Activated T-cell treated with anti-CD3 and anti-CD28 coated beads, Interleukin-2, amount 50 U/mL, for 24 hours (primary cell): Measurements from ENCODE around the gene POU2AF2.
"Not testable (repeated sequence)": the region's sequence is repeated elsewhere in the genome, so short reads cannot be mapped to it uniquely, and the experiment has no call there.

ENCODE experiments used
- DNase-seq: peaks from one replicate; pipeline ENCODE4 v3.0.0-alpha.2; 2020
- H3K27ac Mint-ChIP-seq: 2 replicates; pipeline ENCODE4 v1.8.0; 2020; ENCODE audit warnings: mild to moderate bottlenecking, mixed read lengths
- H3K27me3 Mint-ChIP-seq: 2 replicates; pipeline ENCODE4 v1.8.0; 2020; ENCODE audit warnings: mixed read lengths
- H3K36me3 Mint-ChIP-seq: 2 replicates; pipeline ENCODE4 v1.8.0; 2020; ENCODE audit warnings: low read depth, mixed read lengths
- H3K4me1 Mint-ChIP-seq: 2 replicates; pipeline ENCODE4 v1.8.0; 2020; ENCODE audit warnings: low read depth, mixed read lengths
- H3K4me3 Mint-ChIP-seq: 2 replicates; pipeline ENCODE4 v1.8.0; 2020; ENCODE audit warnings: mild to moderate bottlenecking, moderate library complexity, mixed read lengths
- H3K9me3 Mint-ChIP-seq: 2 replicates; pipeline ENCODE4 v1.8.0; 2020; ENCODE audit warnings: mixed read lengths

POU2AF2 gene

DNA sequence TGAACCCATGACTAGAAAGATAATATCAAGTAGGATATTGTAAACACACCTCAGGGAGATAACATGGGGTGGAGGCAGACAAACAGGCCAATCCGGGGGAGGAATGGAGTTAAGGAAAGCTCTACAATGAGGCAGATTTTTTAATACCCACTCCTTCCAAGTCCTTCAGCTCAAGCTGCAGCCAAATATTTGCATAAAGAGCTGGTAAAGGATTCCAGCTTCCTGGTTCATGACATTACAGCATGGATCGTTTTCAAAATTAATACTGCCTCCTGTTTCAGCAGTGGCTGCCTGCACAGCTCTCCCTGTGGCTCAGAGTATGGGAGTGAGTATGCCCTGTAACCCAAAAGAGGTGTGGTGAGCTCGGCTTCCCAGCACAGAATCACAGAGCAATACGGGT, 57.9 kb downstream of the POU2AF2 start:
- Mint-ChIP-seq H3K9me3 (no peaks in the 10 kb centered on the region), H3K27me3 (peaks cover 67% of the 10 kb centered on the region), H3K36me3 (no peaks in the 10 kb centered on the region), H3K4me1 (peaks cover under 1% of the 10 kb centered on the region), H3K27ac (no peak overlapping the region), H3K4me3 (no peak overlapping the region)
- DNase-seq = no peak

DNA sequence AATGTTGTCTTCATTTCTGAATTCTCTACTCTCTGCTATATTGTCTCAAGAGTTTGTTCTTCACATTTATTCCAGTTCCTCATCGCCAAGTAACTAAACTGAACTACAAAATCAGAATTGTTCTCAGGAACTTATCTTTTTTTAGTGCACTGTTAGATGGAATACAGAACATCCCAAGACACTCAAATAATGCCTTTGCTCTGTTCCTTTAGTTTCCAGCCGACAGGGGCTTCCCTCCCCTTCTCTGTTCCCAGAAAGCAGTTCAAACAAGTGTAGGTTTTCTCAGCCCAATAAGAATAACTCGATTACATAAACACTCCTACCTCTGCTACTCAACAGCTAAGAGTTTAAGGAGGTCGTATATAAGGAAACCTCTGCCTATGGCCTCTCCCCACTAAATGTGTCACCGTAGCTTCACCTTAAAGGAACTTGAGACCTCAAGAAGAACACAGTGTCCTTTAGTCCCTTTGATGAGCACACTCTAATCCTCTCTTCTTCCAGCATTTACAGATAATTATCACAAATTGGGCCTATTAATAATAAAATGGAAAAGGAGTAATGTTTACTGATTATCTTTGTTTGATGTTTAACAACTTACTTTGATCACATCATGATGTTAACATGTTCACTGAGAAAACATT, 59.8 kb downstream of the POU2AF2 start:
- H3K27ac Mint-ChIP-seq = no peak overlapping the region
- no peak for DNase-seq
- H3K9me3 Mint-ChIP-seq = no peaks in the 10 kb centered on the region
- H3K36me3 Mint-ChIP-seq = no peaks in the 10 kb centered on the region
- no peak overlapping the region for H3K4me3 Mint-ChIP-seq
- no peaks in the 10 kb centered on the region for H3K4me1 Mint-ChIP-seq
- peaks cover 62% of the 10 kb centered on the region for H3K27me3 Mint-ChIP-seq

DNA sequence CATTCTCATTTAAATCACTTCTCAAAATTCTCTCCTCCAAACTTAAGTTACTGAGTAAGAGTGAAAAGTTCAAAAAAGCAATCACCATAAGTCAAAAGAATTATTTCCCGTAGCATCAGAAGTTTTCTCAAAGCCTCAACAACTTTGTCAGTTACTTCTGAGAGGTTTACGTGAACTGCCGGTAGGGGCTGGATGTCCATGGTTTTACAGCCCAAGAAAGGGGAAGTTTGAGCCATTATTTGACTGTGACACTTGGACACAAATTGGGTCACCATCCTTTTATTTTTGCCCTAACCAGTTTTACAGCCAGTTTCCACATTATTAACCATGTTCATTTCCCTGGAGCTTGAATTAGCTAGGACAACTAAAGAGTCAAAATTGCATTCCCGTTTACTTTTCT, 60.4 kb downstream of the POU2AF2 start:
- Mint-ChIP-seq H3K9me3 (no peaks in the 10 kb centered on the region), H3K4me3 (no peak overlapping the region), H3K27ac (no peak overlapping the region), H3K4me1 (no peaks in the 10 kb centered on the region), H3K27me3 (peaks cover 62% of the 10 kb centered on the region), H3K36me3 (no peaks in the 10 kb centered on the region)
- DNase-seq = no peak

DNA sequence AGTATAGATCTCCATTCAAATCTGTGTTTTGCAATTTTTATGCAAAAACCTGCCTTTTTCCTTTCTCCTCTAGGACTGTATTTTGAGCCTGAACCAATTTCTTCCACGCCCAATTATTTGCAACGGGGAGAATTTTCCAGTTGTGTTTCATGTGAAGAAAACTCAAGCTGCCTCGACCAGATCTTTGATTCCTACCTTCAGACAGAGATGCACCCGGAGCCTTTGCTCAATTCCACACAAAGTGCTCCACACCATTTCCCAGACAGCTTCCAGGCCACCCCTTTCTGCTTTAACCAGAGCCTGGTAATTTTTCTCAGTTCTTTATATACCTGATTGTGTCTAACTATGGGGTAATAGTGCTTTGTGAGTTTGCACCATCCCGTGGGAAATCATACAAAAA, 60.8 kb downstream of the POU2AF2 start:
- H3K4me1 Mint-ChIP-seq = no peaks in the 10 kb centered on the region
- no peak overlapping the region for H3K4me3 Mint-ChIP-seq
- no peaks in the 10 kb centered on the region for H3K36me3 Mint-ChIP-seq
- no peaks in the 10 kb centered on the region for H3K9me3 Mint-ChIP-seq
- no peak for DNase-seq
- H3K27ac Mint-ChIP-seq = no peak overlapping the region
- H3K27me3 Mint-ChIP-seq = peaks cover 57% of the 10 kb centered on the region

DNA sequence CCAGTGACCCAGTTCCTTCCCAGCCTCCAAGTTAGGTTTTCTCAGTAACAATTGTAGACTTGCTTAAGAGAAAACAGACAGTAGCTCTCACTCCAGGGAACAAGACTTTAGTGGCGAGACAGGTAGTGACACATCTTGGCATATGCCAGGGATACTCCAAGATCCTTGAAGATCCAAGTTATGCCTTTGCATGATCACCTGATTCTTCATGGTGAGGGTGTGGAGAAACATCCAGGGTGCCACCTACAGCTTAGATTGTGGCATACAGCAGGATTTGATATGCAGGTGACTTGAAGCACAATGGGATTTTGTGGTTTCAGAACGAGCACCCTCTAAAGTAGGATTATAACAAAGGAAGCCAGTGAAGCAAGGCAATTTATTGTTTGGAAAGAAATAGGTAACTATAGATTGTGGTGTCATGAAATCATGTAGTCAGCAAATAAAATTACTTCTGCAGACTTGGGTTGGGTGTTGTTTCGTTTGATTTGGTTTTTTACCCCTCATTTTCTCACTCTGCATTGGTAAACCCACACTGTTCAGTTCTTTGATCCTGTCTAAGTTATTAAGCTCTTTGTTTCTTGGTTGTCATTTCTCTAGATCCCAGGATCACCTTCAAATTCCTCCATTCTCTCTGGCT, 62.1 kb downstream of the POU2AF2 start:
- Mint-ChIP-seq H3K27ac (no peak overlapping the region), H3K9me3 (no peaks in the 10 kb centered on the region), H3K36me3 (no peaks in the 10 kb centered on the region), H3K4me1 (no peaks in the 10 kb centered on the region), H3K4me3 (no peak overlapping the region), H3K27me3 (peaks cover 48% of the 10 kb centered on the region)
- DNase-seq = no peak

DNA sequence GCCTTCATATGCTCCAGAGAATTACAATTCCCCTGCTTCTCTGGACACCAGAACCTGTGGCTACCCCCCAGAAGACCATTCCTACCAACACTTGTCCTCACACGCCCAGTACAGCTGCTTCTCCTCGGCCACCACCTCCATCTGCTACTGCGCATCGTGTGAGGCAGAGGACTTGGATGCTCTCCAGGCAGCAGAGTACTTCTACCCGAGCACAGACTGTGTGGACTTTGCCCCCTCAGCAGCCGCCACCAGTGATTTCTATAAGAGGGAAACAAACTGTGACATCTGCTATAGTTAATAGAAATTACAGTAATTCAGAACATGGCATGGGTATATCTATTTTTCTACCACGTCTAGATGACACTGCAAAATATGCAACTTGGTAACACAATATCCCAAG, 62.6 kb downstream of the POU2AF2 start:
- no peaks in the 10 kb centered on the region for H3K36me3 Mint-ChIP-seq
- H3K9me3 Mint-ChIP-seq = no peaks in the 10 kb centered on the region
- H3K4me3 Mint-ChIP-seq = no peak overlapping the region
- DNase-seq = no peak
- H3K4me1 Mint-ChIP-seq = no peaks in the 10 kb centered on the region
- peaks cover 45% of the 10 kb centered on the region for H3K27me3 Mint-ChIP-seq
- H3K27ac Mint-ChIP-seq = no peak overlapping the region

DNA sequence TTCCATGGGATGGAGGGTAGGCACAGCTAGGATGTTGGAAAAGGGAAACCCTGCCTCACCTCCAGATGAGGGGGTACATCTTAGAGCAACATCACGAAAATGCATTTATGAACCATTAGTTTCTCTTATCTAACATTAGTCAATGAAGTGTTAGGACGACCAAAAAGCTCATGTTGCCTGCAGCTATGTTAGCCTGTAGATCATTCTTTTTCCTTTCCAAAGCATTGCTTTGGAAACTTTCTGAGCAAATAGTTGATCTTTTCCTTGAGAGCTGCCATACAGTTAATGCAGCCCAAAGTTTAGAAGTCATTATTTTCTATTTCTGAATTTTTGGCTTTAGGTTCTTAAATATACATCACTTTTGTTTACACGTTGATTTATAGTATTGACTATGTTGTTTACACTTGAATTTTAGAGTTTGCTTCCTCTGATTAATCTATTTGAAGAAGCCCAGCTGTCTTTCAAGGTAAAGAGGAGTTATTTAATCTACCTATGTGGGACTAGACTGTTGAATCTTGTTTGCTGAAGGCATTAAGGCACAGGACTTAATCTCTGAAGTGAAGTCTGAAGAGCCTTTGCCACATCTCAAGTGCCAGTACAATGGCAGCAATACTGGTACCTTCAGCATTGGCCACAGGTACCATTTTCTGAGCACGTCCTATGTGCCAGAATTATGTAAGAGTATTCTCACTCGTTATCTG, 63.8 kb downstream of the POU2AF2 start:
- no peaks in the 10 kb centered on the region for H3K9me3 Mint-ChIP-seq
- no peak overlapping the region for H3K27ac Mint-ChIP-seq
- no peak overlapping the region for H3K4me3 Mint-ChIP-seq
- H3K36me3 Mint-ChIP-seq = no peaks in the 10 kb centered on the region
- no peaks in the 10 kb centered on the region for H3K4me1 Mint-ChIP-seq
- peaks cover 48% of the 10 kb centered on the region for H3K27me3 Mint-ChIP-seq
- no peak for DNase-seq

DNA sequence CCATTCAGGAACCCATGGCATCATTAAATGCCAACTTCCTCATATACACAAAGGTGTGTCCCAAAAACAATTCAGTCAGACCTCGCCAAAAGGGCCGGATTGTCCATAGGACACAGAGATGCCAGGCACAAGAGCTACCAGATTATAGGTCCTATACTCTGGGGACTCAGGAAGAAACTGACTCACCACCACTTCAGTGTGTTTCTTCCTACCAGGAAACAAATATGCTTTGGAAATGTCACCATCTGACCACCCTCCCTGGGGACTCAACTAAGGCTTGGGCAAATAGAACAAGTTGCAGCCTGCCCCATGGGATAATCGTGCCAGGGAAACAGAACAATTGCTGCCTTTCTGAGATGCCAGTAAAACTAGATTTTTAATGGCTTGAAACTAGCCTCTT, 64.6 kb downstream of the POU2AF2 start:
- Mint-ChIP-seq H3K4me3 (no peak overlapping the region), H3K9me3 (no peaks in the 10 kb centered on the region), H3K27me3 (peaks cover 44% of the 10 kb centered on the region), H3K27ac (no peak overlapping the region), H3K4me1 (no peaks in the 10 kb centered on the region), H3K36me3 (no peaks in the 10 kb centered on the region)
- DNase-seq = no peak

DNA sequence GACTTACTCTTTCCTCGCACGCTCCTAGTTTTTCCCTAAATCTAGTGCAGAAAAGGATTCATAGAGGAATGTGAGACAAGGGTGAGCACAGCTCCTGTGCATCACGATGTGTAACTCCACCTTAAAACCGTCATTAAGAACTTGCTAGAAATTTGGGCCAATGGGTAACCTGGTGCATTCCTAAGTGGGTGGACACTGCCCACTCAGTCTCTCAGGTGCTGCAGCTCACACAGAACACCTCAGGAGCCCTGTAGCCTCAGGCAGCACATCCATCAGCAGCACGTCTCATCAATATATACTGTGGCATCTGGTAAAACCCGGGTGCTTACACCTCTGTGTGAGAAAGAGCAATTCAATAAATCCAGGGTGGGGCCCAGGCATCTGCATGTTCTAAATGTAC, 65.2 kb downstream of the POU2AF2 start:
- DNase-seq = no peak
- Mint-ChIP-seq H3K27me3 (peaks cover 42% of the 10 kb centered on the region), H3K27ac (no peak overlapping the region), H3K36me3 (no peaks in the 10 kb centered on the region), H3K4me1 (no peaks in the 10 kb centered on the region), H3K4me3 (no peak overlapping the region), H3K9me3 (no peaks in the 10 kb centered on the region)

DNA sequence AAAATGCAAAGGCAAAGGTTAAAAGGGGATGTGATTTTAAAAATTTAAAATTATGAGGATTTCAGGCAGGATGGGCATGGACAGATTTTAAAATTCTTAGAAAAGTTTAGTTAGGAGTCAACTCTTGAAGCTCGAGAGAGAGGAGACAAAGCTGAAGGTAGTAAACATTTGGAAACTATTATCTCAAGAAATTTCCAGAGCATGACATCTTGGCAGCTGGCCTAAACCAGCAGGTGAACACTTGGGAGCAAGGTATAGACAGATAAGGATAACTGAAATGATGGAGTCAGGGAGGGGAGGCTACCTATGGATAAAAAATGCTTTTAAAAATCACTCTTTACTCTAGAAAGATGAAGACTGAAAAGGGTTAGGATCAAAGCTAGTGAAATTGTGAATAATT, 66.6 kb downstream of the POU2AF2 start:
- DNase-seq = no peak
- Mint-ChIP-seq H3K36me3 (no peaks in the 10 kb centered on the region), H3K4me3 (no peak overlapping the region), H3K9me3 (no peaks in the 10 kb centered on the region), H3K27ac (no peak overlapping the region), H3K4me1 (no peaks in the 10 kb centered on the region), H3K27me3 (peaks cover 32% of the 10 kb centered on the region)

DNA sequence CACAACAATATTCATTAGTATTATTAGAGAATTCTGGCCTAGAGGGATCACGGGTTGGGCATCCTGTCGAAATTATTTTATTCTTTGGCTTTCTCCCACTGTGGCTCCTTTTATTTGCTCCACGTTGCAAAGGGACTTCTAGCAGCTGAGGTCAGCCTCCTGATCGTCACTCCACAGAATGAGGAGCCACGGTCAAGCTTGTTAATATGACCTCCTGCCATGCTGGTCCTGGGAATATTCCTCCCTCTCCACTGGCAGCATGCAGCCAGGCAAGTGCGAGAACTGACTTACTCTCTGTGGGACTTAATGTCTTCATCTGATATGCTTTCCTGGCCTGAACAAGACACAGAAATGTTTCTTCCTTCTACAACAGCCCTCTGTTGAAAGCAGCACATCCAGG, 73.8 kb downstream of the POU2AF2 start:
- Mint-ChIP-seq H3K4me1 (no peaks in the 10 kb centered on the region), H3K36me3 (no peaks in the 10 kb centered on the region), H3K9me3 (no peaks in the 10 kb centered on the region), H3K27ac (no peak overlapping the region), H3K4me3 (no peak overlapping the region), H3K27me3 (peaks cover 9% of the 10 kb centered on the region)
- DNase-seq = no peak

DNA sequence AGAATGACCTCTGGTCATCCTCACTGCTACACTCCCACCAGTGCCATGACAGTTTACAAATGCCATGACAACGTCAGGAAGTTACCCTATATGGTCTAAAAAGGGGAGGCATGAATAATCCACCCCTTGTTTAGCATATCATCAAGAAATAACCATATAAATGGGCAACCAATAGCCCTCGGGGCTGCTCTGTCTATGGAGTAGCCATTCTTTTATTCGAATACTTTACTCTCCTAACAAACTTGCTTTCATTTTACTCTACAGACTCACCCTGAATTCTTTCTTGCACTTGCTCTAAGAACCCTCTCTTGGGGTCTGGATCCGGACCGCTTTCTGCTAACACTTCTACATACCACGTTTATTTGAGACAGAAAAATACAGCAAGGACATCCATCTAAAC, 74.7 kb downstream of the POU2AF2 start:
- not testable (repeated sequence) for DNase-seq, H3K27me3 Mint-ChIP-seq, H3K36me3 Mint-ChIP-seq, H3K4me3 Mint-ChIP-seq, H3K9me3 Mint-ChIP-seq, H3K27ac Mint-ChIP-seq, H3K4me1 Mint-ChIP-seq

DNA sequence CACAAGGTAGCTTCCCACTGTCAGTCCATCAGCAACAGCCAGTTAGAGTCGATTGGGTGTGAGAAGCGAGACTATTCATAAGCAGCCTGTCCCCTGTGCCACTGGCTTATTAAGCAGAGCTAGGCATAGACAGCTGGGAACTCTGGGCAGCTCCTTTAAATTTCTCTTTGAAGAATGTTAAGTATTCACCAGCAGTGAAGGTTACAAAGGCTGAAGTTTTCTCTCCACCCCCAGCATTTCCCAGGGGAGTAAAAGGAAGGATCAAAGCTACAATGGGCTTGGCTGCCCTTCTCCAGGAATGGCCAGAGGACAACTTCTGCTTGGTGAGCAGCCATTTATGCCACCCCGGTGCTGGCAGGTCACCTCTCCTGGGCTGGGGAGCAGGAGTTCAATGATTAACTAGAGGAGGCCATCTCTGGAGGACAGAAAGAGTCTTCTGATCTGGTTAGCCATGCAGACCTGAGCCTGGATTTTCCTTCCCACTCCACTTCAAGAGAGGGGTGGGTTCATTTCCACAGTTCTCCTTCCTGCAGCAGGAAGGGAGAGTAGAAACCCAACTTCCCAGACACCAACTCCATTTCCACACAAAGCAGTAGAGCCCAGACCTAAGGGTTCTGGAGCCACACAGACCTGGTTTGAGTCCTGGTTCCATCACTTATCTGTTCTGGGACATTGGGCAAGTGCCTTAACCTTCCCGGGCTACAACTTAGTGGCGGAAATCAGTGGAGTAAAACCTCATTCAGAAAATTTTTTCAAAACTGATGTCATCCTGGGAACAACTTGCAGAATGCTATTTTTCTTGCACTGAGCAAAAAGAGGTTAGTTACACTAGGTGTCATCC, 75.4 kb downstream of the POU2AF2 start:
- Mint-ChIP-seq H3K27ac (no peak overlapping the region), H3K9me3 (no peaks in the 10 kb centered on the region), H3K36me3 (no peaks in the 10 kb centered on the region), H3K4me3 (no peak overlapping the region), H3K4me1 (no peaks in the 10 kb centered on the region), H3K27me3 (peaks cover 5% of the 10 kb centered on the region)
- DNase-seq = no peak

DNA sequence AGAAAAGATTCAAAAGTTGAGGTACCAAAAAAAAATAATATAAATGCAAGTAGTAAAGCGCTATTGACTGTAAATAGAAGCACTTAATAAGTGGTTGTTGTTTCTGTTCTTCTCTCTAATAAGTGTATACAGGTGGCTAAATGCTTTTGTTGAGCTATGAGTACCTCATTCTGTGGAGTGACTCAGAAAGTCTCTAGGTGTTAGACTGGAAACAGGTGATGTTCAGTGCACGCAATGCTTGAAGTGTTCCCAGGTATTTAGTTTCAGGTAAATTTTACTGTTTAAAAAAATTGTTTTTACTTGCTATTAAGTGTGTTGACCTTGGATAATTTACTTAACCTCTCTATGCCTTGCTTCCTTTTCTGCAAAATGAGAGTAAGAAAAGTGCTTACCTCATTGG, 77.0 kb downstream of the POU2AF2 start:
- DNase-seq = no peak
- no peak overlapping the region for H3K27ac Mint-ChIP-seq
- H3K36me3 Mint-ChIP-seq = no peaks in the 10 kb centered on the region
- H3K4me3 Mint-ChIP-seq = no peak overlapping the region
- no peaks in the 10 kb centered on the region for H3K4me1 Mint-ChIP-seq
- peaks cover 3% of the 10 kb centered on the region for H3K27me3 Mint-ChIP-seq
- H3K9me3 Mint-ChIP-seq = no peaks in the 10 kb centered on the region

DNA sequence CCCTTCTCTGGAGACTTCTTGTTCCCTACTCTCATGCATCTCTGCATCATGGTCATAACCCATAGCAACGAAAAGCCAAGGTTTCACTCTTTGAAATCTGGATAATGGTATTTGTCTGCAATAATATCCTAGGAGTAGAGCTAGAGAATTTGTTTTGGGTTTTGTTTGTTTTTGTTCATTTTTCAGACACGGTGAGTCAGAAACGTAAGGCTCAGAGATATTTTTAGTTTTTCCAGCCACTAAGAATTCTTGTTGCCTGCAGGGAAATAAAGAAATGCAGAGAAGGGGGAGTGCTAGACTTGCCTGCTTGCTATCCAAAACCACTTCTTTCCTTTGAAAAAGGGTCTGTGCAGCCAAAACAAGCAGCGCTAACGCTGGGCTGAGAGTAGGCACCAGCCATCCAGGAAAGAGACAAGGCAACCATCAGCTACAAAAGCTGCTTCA, 78.8 kb downstream of the POU2AF2 start:
- Mint-ChIP-seq H3K9me3 (no peaks in the 10 kb centered on the region), H3K27me3 (no peaks in the 10 kb centered on the region), H3K4me3 (no peak overlapping the region), H3K36me3 (no peaks in the 10 kb centered on the region), H3K27ac (no peak overlapping the region), H3K4me1 (no peaks in the 10 kb centered on the region)
- DNase-seq = no peak
